Stomach (tissue), 9 donors: Measurements from ENCODE around the gene GSDME. TPM values are rescaled to one million over a fixed set of nuclear protein-coding genes. Genes with fewer than 3 reads are reported as not detected.

Source experiments
- DNase-seq, 2 donors: peaks; one replicate each; pipeline versions ENCODE4 v3.0.0 to v3.0.0-alpha.2; 2013 to 2019
- H3K27ac ChIP-seq, 5 donors: fragments of 200-600 bp in 4 of 5; sonication (generic) in 4 of 5; one replicate each; pipeline ENCODE4 v1.5.1; 2013 to 2019; ENCODE audit warnings: mild to moderate bottlenecking in 1 of 5, moderate library complexity in 1 of 5
- H3K27me3 ChIP-seq, 3 donors: fragments of 200-600 bp; sonication (generic); one replicate each; pipeline ENCODE4 v1.5.1; 2017 to 2019; ENCODE audit warnings: mixed run types in 1 of 3
- H3K36me3 ChIP-seq, 4 donors: fragments of 200-600 bp; sonication (generic); 1 replicate in 3 of 4; 2 replicates in 1 of 4; pipeline ENCODE4 v1.5.1; 2016 to 2019
- H3K4me1 ChIP-seq, 4 donors: fragments of 200-600 bp; sonication (generic); one replicate each; pipeline ENCODE4 v1.5.1; 2016 to 2019
- H3K4me3 ChIP-seq, 4 donors: fragments of 200-600 bp; sonication (generic) in 3 of 4; one replicate each; pipeline ENCODE4 v1.5.1; 2016 to 2019; ENCODE audit warnings: mild to moderate bottlenecking in 1 of 4
- H3K9me3 ChIP-seq, 4 donors: fragments of 200-600 bp; sonication (generic); one replicate each; pipeline ENCODE4 v1.5.1; 2016 to 2019
- CTCF ChIP-seq, 7 experiments: fragments of 450-650 bp in 4 of 7; fragments of 200-600 bp in 3 of 7; sonication (generic) in 3 of 7; IDR thresholded peaks; one replicate each; pipeline ENCODE4 v1.5.1; 2016 to 2019; ENCODE audit warnings: antibody characterized with exemption in 7 of 7, control low read depth in 2 of 7, mild to moderate bottlenecking in 1 of 7
- EP300 ChIP-seq: sonication (generic); formaldehyde crosslinking; IDR thresholded peaks from one replicate; pipeline ENCODE4 v1.6.1; 2017; ENCODE audit warnings: antibody characterized with exemption
- POLR2A ChIP-seq, 4 donors: fragments of 450-650 bp; IDR thresholded peaks; one replicate each; pipeline ENCODE4 v1.6.1; 2016; ENCODE audit warnings: antibody characterized with exemption in 4 of 4, control low read depth in 2 of 4, mild to moderate bottlenecking in 1 of 4, moderate library complexity in 1 of 4
- POLR2AphosphoS5 ChIP-seq, 3 donors: sonication (generic); formaldehyde crosslinking; IDR thresholded peaks; one replicate each; pipeline ENCODE4 v1.6.1; 2016; ENCODE audit warnings: antibody characterized with exemption in 3 of 3
- WGBS, 5 donors: extraction: QIAGEN DNeasy Blood & Tissue Kit in 3 of 5; methylation state at CpG; one replicate each; pipeline versions ENCODE4 v1.1.5 to v1.1.7; 2013 to 2018; 5-methylcytosine and 5-hydroxymethylcytosine counted together
- intact Hi-C: fragments of 100-400 bp; cut with DNase I; formaldehyde crosslinking; loops from one replicate; pipeline ENCODE4 v1.15.1; 2023; ENCODE audit warnings: low total_unique reads
- polyA plus RNA-seq, 3 donors: library from polyadenylated mRNA; stranded (reverse); fragments of 200-250 nt; gene quantifications; one replicate each; pipeline ENCODE4 v1.2.3, GENCODE V29; 2013
- total RNA-seq, 5 donors: library from RNA; depleted of rRNA; stranded (reverse); fragments of >200 nt; gene quantifications; one replicate each; pipeline versions ENCODE4 v1.1.0 to v1.2.3, GENCODE V29; 2014 to 2016
- donor health status: healthy with polysubstance abuse.
- donor health status: Bipolar disorder and iron deficiency.
- donor health status: healthy.

Gene GSDME
- total and polyA plus RNA-seq, 8 donors, result 2.6 to 11.9 (median 4.5) TPM; not detected in 1

- no peak overlapping the region for H3K27ac ChIP-seq
- intact Hi-C loops, result no loop called here
- H3K4me3 ChIP-seq, result no peak overlapping the region
- peaks cover 6 to 21% (median 19%) of the 10 kb centered on the region in 4 donors for H3K4me1 ChIP-seq
- no peaks in the 10 kb centered on the region for H3K9me3 ChIP-seq
- DNase-seq, result no peak
- TF ChIP-seq POLR2A (IDR thresholded peaks at IDR 0.05) (no peak), EP300 (no peak), CTCF (IDR thresholded peaks at IDR 0.05) (no peak), POLR2AphosphoS5 (IDR thresholded peaks at IDR 0.05) (no peak)
- WGBS, 5 donors, result 65 to 88% (median 85%) methylated on average over 3 of the region's 3 CpGs
- H3K36me3 ChIP-seq, result no peaks in the 10 kb centered on the region
- H3K27me3 ChIP-seq, result peaks cover 0 to 39% (median 22%) of the 10 kb centered on the region in 3 donors
Measured at GRCh38 chr7:24754906-24755506, 2.3 kb downstream of the GSDME start.

GRCh38 chr7:24752073-24752800 lies 5.0 kb downstream of the GSDME start:
- intact Hi-C loops, result no loop called here
- Histone ChIP-seq H3K36me3 (no peaks in the 10 kb centered on the region), H3K9me3 (no peaks in the 10 kb centered on the region), H3K27me3 (peaks cover 0 to 13% (median 8%) of the 10 kb centered on the region in 3 donors), H3K4me3 (no peak overlapping the region), H3K4me1 (peaks cover 0 to 11% (median 7%) of the 10 kb centered on the region in 4 donors), H3K27ac (no peak overlapping the region)
- no peak for DNase-seq
- 62 to 91% (median 80%) methylated on average over 3 of the region's 3 CpGs for WGBS, 5 donors
- TF ChIP-seq CTCF (IDR thresholded peaks at IDR 0.05) (no peak), EP300 (no peak)

GRCh38 chr7:24751484-24751883 lies 5.8 kb downstream of the GSDME start:
- 88 to 100% (median 93%) methylated on average over 1 of the region's 1 CpG for WGBS, 5 donors
- Histone ChIP-seq H3K27me3 (peaks cover 0 to 5% (median under 1%) of the 10 kb centered on the region in 3 donors), H3K36me3 (no peaks in the 10 kb centered on the region), H3K27ac (no peak overlapping the region), H3K4me3 (no peak overlapping the region), H3K9me3 (no peaks in the 10 kb centered on the region), H3K4me1 (peaks cover 0 to 4% (median 3%) of the 10 kb centered on the region in 4 donors)
- no peak for TF ChIP-seq CTCF (IDR thresholded peaks at IDR 0.05)
- no peak for TF ChIP-seq EP300
- TF ChIP-seq POLR2A (IDR thresholded peaks at IDR 0.05), result no peak
- TF ChIP-seq POLR2AphosphoS5 (IDR thresholded peaks at IDR 0.05), result no peak
- intact Hi-C loops, result no loop called here
- DNase-seq, result no peak

GRCh38 chr7:24750441-24751055 lies 6.7 kb downstream of the GSDME start:
- no peak for DNase-seq
- no peaks in the 10 kb centered on the region for H3K27me3 ChIP-seq
- H3K27ac ChIP-seq, result no peak overlapping the region
- TF ChIP-seq POLR2A (IDR thresholded peaks at IDR 0.05), result no peak
- no peak for TF ChIP-seq CTCF (IDR thresholded peaks at IDR 0.05)
- TF ChIP-seq POLR2AphosphoS5 (IDR thresholded peaks at IDR 0.05), result no peak
- no peak for TF ChIP-seq EP300
- no peaks in the 10 kb centered on the region for H3K36me3 ChIP-seq
- H3K4me1 ChIP-seq, result no peaks in the 10 kb centered on the region
- H3K9me3 ChIP-seq, result no peaks in the 10 kb centered on the region
- no peak overlapping the region for H3K4me3 ChIP-seq
- WGBS, 5 donors, result 93 to 99% (median 96%) methylated on average over 3 of the region's 3 CpGs
- intact Hi-C loops, result no loop called here
